Right lobe of liver (tissue), 6 donors: ENCODE results near the gene MRTO4. TPM values are rescaled to one million over a fixed set of nuclear protein-coding genes. Genes with fewer than 3 reads are reported as not detected.

Experiments used
- ATAC-seq, 4 donors: fragments of 200-7000 bp; cut with Tn5 transposase; one replicate each; pipeline ENCODE4 v1.9.1; 2020; ENCODE audit warnings: mild to moderate bottlenecking in 4 of 4, moderate library complexity in 4 of 4
- DNase-seq, 3 donors: peaks; one replicate each; pipeline ENCODE4 v3.0.0-alpha.2; 2020
- H3K27ac ChIP-seq, 3 donors: fragments of 200-600 bp; one replicate each; pipeline ENCODE4 v1.8.0; 2022
- H3K27me3 ChIP-seq, 2 donors: fragments of 200-600 bp; one replicate each; pipeline ENCODE4 v1.8.0; 2022
- H3K36me3 ChIP-seq, 4 donors: fragments of 200-600 bp; sonication (generic) in 1 of 4; one replicate each; pipeline versions ENCODE4 v1.5.1 to v1.8.0; 2017 to 2022; ENCODE audit warnings: control low read depth in 1 of 4
- H3K4me1 ChIP-seq, 4 donors: fragments of 200-600 bp; sonication (generic) in 1 of 4; one replicate each; pipeline versions ENCODE4 v1.5.1 to v1.8.0; 2017 to 2022; ENCODE audit warnings: control low read depth in 1 of 4
- H3K4me3 ChIP-seq, 3 donors: fragments of 200-600 bp; one replicate each; pipeline ENCODE4 v1.8.0; 2022
- H3K9me3 ChIP-seq, 4 donors: fragments of 200-600 bp; sonication (generic) in 1 of 4; one replicate each; pipeline versions ENCODE4 v1.5.1 to v1.8.0; 2017 to 2022; ENCODE audit warnings: control low read depth in 1 of 4
- POLR2A ChIP-seq: fragments of 450-650 bp; IDR thresholded peaks from one replicate; pipeline ENCODE4 v1.6.1; 2017; ENCODE audit warnings: antibody characterized with exemption, mild to moderate bottlenecking
- WGBS: methylation state at CpG from one replicate; pipeline ENCODE4 v1.1.6; 2018; ENCODE audit warnings: low coverage, low lambda C conversion rate; ENCODE audit not compliant: insufficient coverage; ENCODE audit errors: missing lambda C conversion rate; 5-methylcytosine and 5-hydroxymethylcytosine counted together
- intact Hi-C, 2 donors: fragments of 100-400 bp; cut with DNase I; formaldehyde crosslinking; loops; one replicate each; pipeline versions ENCODE4 v1.11.2 to v1.14.1; 2022
- total RNA-seq, 6 experiments: library from RNA; depleted of rRNA in 2 of 6; stranded (reverse); fragments of >200 nt in 2 of 6; fragmentation: NEBNext Ultra II Directional in 3 of 6; extraction: Animal tissue kit (Norgen Biotek cat#: 25700) in 3 of 6; gene quantifications; one replicate each; pipeline versions ENCODE4 v1.1.0 to v1.2.4, GENCODE V29; 2016 to 2023
- TF ChIP-seq, protein P1 (sequence below), 4 donors: fragments of 200-600 bp in 3 of 4; fragments of 450-650 bp in 1 of 4; IDR thresholded peaks; one replicate each; pipeline versions ENCODE4 v1.5.1 to v1.8.0; 2016 to 2022; ENCODE audit warnings: antibody characterized with exemption in 4 of 4, mild to moderate bottlenecking in 2 of 4
- donor health status: DM: no; HTN: yes; CAD: no.
- donor health status: DM: no; HTN: no; CAD: no.
- donor health status: DM: no; HTN: no; CAD: no.
- donor health status: DM: no; HTN: yes; CAD: no.
- donor health status: DM: no; HTN: yes; CAD: no.

MRTO4 gene
- total RNA-seq, 6 experiments from 2014 or later = 7.0 to 17.3 (median 8.2) TPM

DNA sequence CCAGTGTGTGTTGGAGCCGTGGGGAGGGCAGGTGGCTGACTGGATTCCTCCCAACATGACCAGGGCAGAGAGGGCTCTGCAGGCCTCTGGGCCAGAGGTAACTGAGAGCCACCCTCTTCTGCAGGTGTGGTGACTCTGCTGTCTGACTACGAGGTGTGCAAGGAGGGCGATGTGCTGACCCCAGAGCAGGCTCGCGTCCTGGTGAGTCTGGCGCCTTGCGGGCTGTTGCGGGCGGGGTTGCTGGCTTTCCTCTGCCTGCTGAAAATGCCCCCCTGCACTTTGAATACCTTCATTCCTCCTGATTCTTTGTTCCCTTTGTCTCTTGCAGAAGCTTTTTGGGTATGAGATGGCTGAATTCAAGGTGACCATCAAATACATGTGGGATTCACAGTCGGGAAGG lies 6.7 kb downstream of the MRTO4 start:
- TF ChIP-seq, protein P1, sequence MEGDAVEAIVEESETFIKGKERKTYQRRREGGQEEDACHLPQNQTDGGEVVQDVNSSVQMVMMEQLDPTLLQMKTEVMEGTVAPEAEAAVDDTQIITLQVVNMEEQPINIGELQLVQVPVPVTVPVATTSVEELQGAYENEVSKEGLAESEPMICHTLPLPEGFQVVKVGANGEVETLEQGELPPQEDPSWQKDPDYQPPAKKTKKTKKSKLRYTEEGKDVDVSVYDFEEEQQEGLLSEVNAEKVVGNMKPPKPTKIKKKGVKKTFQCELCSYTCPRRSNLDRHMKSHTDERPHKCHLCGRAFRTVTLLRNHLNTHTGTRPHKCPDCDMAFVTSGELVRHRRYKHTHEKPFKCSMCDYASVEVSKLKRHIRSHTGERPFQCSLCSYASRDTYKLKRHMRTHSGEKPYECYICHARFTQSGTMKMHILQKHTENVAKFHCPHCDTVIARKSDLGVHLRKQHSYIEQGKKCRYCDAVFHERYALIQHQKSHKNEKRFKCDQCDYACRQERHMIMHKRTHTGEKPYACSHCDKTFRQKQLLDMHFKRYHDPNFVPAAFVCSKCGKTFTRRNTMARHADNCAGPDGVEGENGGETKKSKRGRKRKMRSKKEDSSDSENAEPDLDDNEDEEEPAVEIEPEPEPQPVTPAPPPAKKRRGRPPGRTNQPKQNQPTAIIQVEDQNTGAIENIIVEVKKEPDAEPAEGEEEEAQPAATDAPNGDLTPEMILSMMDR (IDR thresholded peaks at IDR 0.05) = no peak
- no peak for TF ChIP-seq POLR2A
- ATAC-seq (no peak), DNase-seq (no peak)
- no peak overlapping the region for H3K27ac ChIP-seq
- intact Hi-C loops = no loop called here
- H3K36me3 ChIP-seq = peaks cover 0 to 51% (median 22%) of the 10 kb centered on the region in 4 donors
- no peak overlapping the region for H3K4me3 ChIP-seq
- H3K27me3 ChIP-seq = no peaks in the 10 kb centered on the region
- H3K4me1 ChIP-seq = peaks cover 0 to under 1% (median 0%) of the 10 kb centered on the region in 4 donors
- H3K9me3 ChIP-seq = no peaks in the 10 kb centered on the region
- 75% methylated on average over 1 of the region's 10 CpGs for WGBS

DNA sequence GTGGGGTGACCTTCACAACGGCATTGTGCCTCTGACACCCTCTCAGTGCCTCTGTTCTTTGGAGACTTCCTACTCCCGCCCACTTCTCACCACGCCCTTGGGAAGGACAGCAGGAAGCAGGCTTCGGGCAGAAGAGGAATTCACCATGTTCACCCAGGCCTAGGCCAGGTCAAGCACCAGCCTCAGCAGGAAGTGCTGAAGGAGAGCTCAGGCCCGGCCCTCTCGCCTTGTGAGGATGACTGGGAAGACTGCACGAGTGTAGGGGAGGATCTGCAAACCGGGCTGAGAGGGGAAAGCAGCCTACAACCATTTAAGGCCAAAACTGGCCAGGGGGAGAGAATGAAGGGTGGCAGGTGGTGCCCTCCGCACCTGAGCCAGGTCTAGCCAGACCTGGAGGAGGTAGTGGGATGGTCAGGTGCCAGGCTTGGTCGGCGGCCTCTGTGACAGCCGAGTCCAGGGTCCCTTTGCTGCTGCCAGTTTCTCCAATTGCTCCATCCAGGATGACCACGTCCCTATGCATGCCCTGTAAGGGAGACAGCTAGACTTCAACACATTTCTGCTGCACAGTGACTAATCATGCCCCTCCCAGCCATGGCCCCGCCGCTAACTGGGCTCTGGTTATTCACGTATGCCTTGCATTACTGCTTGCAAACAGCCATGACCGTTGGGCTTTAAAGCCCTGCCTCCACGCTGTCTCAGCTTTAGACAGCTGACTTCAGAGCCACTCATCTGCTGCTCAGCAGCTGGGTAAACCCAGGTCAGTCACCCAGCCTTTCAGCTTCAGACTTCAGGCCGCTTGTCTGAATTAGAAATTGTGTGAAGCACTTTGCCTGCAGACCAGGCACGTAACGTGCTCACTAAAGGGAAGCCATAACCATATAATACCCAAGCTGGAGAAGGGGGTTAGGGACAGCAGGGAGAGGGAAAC lies 8.9 kb downstream of the MRTO4 start:
- intact Hi-C loops = no loop called here
- Histone ChIP-seq H3K27me3 (no peaks in the 10 kb centered on the region), H3K27ac (no peak overlapping the region), H3K4me1 (no peaks in the 10 kb centered on the region), H3K9me3 (no peaks in the 10 kb centered on the region), H3K36me3 (peaks cover 0 to 53% (median 23%) of the 10 kb centered on the region in 4 donors), H3K4me3 (no peak overlapping the region)
- ATAC-seq (peak in 2 of 4 donors; percentile 5 to 8), DNase-seq (no peak)
- 75% methylated on average over 8 of the region's 21 CpGs for WGBS
- TF ChIP-seq, protein P1 (IDR thresholded peaks at IDR 0.05) = no peak
- no peak for TF ChIP-seq POLR2A

DNA sequence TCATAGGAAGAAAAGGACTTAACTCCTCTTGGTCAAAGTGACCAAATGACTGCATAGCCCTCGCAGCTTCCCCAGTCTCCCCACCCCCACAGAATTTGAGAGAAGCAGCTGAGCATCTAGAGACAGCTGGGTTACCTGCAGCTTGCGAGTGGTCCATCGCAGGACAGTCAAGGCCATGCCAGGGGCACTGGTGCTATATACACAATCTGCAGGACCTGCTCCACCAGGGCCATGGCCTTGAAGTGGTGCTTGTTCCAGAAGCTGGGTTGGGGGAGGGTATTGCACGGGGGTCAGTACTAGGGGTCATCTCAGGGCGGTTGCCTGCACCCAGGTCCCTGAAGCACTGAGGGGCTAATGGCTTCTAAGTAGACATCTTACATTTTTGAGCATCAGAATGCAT lies 10.4 kb downstream of the MRTO4 start:
- H3K27me3 ChIP-seq = no peaks in the 10 kb centered on the region
- no peaks in the 10 kb centered on the region for H3K9me3 ChIP-seq
- H3K27ac ChIP-seq = no peak overlapping the region
- intact Hi-C loops = no loop called here
- H3K4me1 ChIP-seq = no peaks in the 10 kb centered on the region
- WGBS = 80% methylated on average over 1 of the region's 5 CpGs
- DNase-seq (no peak), ATAC-seq (no peak)
- TF ChIP-seq, protein P1 (IDR thresholded peaks at IDR 0.05) = no peak
- TF ChIP-seq POLR2A = no peak
- H3K4me3 ChIP-seq = no peak overlapping the region
- H3K36me3 ChIP-seq = peaks cover 0 to 64% (median 29%) of the 10 kb centered on the region in 4 donors

DNA sequence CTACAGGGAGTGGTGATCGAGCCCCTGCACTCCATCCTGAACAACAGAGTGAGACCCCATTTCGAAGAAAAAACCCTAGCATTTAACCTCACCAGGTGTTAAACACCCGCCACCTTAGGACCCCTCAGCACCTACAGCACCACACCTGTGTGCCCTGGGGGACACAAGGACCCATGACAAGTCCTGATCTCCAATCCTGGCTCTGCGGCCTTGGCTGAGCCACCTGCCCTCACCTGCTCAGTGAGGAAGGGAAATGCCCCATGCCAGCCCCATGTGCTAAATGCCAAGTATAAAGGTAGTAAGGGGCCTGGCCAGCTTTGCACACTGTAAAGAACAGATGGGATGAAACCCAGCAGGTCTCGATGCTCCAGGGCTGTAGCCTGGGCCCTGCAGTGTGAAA lies 11.1 kb downstream of the MRTO4 start:
- ATAC-seq (no peak), DNase-seq (no peak)
- H3K27me3 ChIP-seq = no peaks in the 10 kb centered on the region
- 92% methylated on average over 2 of the region's 5 CpGs for WGBS
- no peaks in the 10 kb centered on the region for H3K9me3 ChIP-seq
- intact Hi-C loops = no loop called here
- H3K36me3 ChIP-seq = peaks cover 0 to 60% (median 27%) of the 10 kb centered on the region in 4 donors
- TF ChIP-seq, protein P1 (IDR thresholded peaks at IDR 0.05) = no peak
- TF ChIP-seq POLR2A = no peak
- H3K4me3 ChIP-seq = no peak overlapping the region
- no peaks in the 10 kb centered on the region for H3K4me1 ChIP-seq
- no peak overlapping the region for H3K27ac ChIP-seq
